Liver (tissue), 9 donors: ENCODE data around the gene FMC1. TPM values are rescaled to one million over a fixed set of nuclear protein-coding genes. Genes with fewer than 3 reads are reported as not detected.
"Not testable (repeated sequence)": the region's sequence is repeated elsewhere in the genome, so short reads cannot be mapped to it uniquely, and the experiment has no call there.

ENCODE experiments used
- DNase-seq: peaks from one replicate; pipeline ENCODE4 v3.0.0-alpha.2; 2017; ENCODE audit warnings: low spot score
- H3K27ac ChIP-seq, 2 donors: one replicate each; pipeline ENCODE4 v1.7.0; 2013; ENCODE audit warnings: inconsistent platforms in 2 of 2, low read length in 2 of 2, control low read depth in 1 of 2, low read depth in 1 of 2, mild to moderate bottlenecking in 1 of 2
- H3K27me3 ChIP-seq, 4 donors: one replicate each; pipeline versions ENCODE4 v1.6.1 to v1.7.0; 2013; ENCODE audit warnings: low read length in 3 of 4, inconsistent platforms in 1 of 4, mild to moderate bottlenecking in 1 of 4, moderate library complexity in 1 of 4; ENCODE audit not compliant: control insufficient read depth in 4 of 4, insufficient read depth in 4 of 4
- H3K36me3 ChIP-seq, 4 donors: one replicate each; pipeline versions ENCODE4 v1.6.1 to v1.7.0; 2013; ENCODE audit warnings: low read length in 3 of 4, mild to moderate bottlenecking in 3 of 4, low read depth in 1 of 4, moderate library complexity in 1 of 4; ENCODE audit not compliant: control insufficient read depth in 4 of 4, insufficient read depth in 3 of 4
- H3K4me1 ChIP-seq, 4 donors: one replicate each; pipeline versions ENCODE4 v1.6.1 to v1.7.0; 2013; ENCODE audit warnings: low read length in 3 of 4, mild to moderate bottlenecking in 3 of 4, moderate library complexity in 1 of 4; ENCODE audit not compliant: control insufficient read depth in 4 of 4, insufficient read depth in 4 of 4
- H3K4me3 ChIP-seq, 3 donors: one replicate each; pipeline versions ENCODE4 v1.6.1 to v1.7.0; 2013; ENCODE audit warnings: low read length in 3 of 3, control low read depth in 1 of 3, low read depth in 1 of 3, mild to moderate bottlenecking in 1 of 3
- H3K9ac ChIP-seq, 2 donors: one replicate each; pipeline ENCODE4 v1.7.0; 2013; ENCODE audit warnings: low read length in 2 of 2, mild to moderate bottlenecking in 2 of 2, moderate library complexity in 2 of 2, control low read depth in 1 of 2, low read depth in 1 of 2
- H3K9me3 ChIP-seq, 4 donors: one replicate each; pipeline versions ENCODE4 v1.6.1 to v1.7.0; 2013; ENCODE audit warnings: low read length in 3 of 4; ENCODE audit not compliant: control insufficient read depth in 4 of 4
- ATF3 ChIP-seq: IDR thresholded peaks from 2 replicates; pipeline ENCODE4 v1.6.1; 2016; ENCODE audit warnings: antibody characterized with exemption
- CTCF ChIP-seq: fragments of 150-350 bp; IDR thresholded peaks from 2 replicates; pipeline ENCODE4 v1.5.1; 2017; ENCODE audit warnings: improper control_type of control experiment, low read depth, low read length; ENCODE audit not compliant: missing input control
- EGR1 ChIP-seq, 2 donors: IDR thresholded peaks; 2 replicates each; pipeline ENCODE4 v1.6.1; 2016 to 2018; ENCODE audit warnings: antibody characterized with exemption in 2 of 2, low read depth in 2 of 2
- FOXA1 ChIP-seq: IDR thresholded peaks from 2 replicates; pipeline ENCODE4 v1.6.1; 2016; ENCODE audit warnings: antibody characterized with exemption
- FOXA2 ChIP-seq: IDR thresholded peaks from 2 replicates; pipeline ENCODE4 v1.6.1; 2016; ENCODE audit warnings: antibody characterized with exemption
- GABPA ChIP-seq, 2 donors: IDR thresholded peaks in 1 of 2; conservative IDR thresholded peaks in 1 of 2; 2 replicates each; pipeline ENCODE4 v1.6.1; 2016; ENCODE audit warnings: antibody characterized with exemption in 2 of 2, mild to moderate bottlenecking in 1 of 2, moderate library complexity in 1 of 2
- HNF4A ChIP-seq, 2 donors: conservative IDR thresholded peaks; 2 replicates each; pipeline ENCODE4 v1.6.1; 2016; ENCODE audit warnings: antibody characterized with exemption in 2 of 2, mild to moderate bottlenecking in 2 of 2
- HNF4G ChIP-seq: IDR thresholded peaks from 2 replicates; pipeline ENCODE4 v1.6.1; 2016; ENCODE audit warnings: antibody characterized with exemption
- JUND ChIP-seq, 2 donors: IDR thresholded peaks; 2 replicates each; pipeline ENCODE4 v1.6.1; 2016; ENCODE audit warnings: antibody characterized with exemption in 2 of 2
- MAX ChIP-seq: IDR thresholded peaks from 2 replicates; pipeline ENCODE4 v1.6.1; 2016; ENCODE audit warnings: antibody characterized with exemption
- NR2F2 ChIP-seq: IDR thresholded peaks from 2 replicates; pipeline ENCODE4 v1.6.1; 2016; ENCODE audit warnings: antibody characterized with exemption
- RXRA ChIP-seq, 2 donors: IDR thresholded peaks; 2 replicates each; pipeline ENCODE4 v1.6.1; 2017 to 2018; ENCODE audit warnings: antibody characterized with exemption in 2 of 2, mild to moderate bottlenecking in 1 of 2
- SP1 ChIP-seq: IDR thresholded peaks from 2 replicates; pipeline ENCODE4 v1.6.1; 2018; ENCODE audit warnings: antibody characterized with exemption, mild to moderate bottlenecking
- TAF1 ChIP-seq: conservative IDR thresholded peaks from 2 replicates; pipeline ENCODE4 v1.6.1; 2016; ENCODE audit warnings: antibody characterized with exemption, mild to moderate bottlenecking
- YY1 ChIP-seq: IDR thresholded peaks from 2 replicates; pipeline ENCODE4 v1.6.1; 2016; ENCODE audit warnings: antibody characterized with exemption, mild to moderate bottlenecking
- WGBS: extraction: QIAGEN DNeasy Blood & Tissue Kit; methylation state at CpG from one replicate; pipeline ENCODE4 v1.1.7; 2013; 5-methylcytosine and 5-hydroxymethylcytosine counted together
- polyA plus RNA-seq, 2 donors: library from polyadenylated mRNA; stranded (reverse) in 1 of 2; unstranded in 1 of 2; fragments of 200-250 nt in 1 of 2; fragments of >200 nt in 1 of 2; fragmentation: Nextera tagmentation in 1 of 2; extraction: Ambion mirVana in 1 of 2; gene quantifications; one replicate each; pipeline versions ENCODE4 v1.2.1 to v1.2.3, GENCODE V29; 2013 to 2015
- total RNA-seq, 2 donors: library from RNA; depleted of rRNA; stranded (reverse); fragments of >200 nt; gene quantifications; one replicate each; pipeline ENCODE4 v1.2.3, GENCODE V29; 2014
- donor health status: healthy.
- donor health status: healthy.
- donor health status: healthy.
- donor health status: healthy.
- donor health status: healthy.

FMC1 gene
- total and polyA plus RNA-seq, 4 donors: 5.5 to 76.3 (median 10.5) TPM

GRCh38 chr7:139355320-139355719 lies 14.2 kb downstream of the FMC1 start:
- no peak overlapping the region for H3K4me3 ChIP-seq
- H3K4me1 ChIP-seq: peaks cover 0 to 8% (median 2%) of the 10 kb centered on the region in 4 donors
- no peaks in the 10 kb centered on the region for H3K9me3 ChIP-seq
- H3K9ac ChIP-seq: no peak overlapping the region
- no peak overlapping the region for H3K27ac ChIP-seq
- DNase-seq: no peak
- peak; percentile 16 to 28 for TF ChIP-seq HNF4A (conservative IDR thresholded peaks at IDR 0.05)
- no peak for TF ChIP-seq YY1
- H3K27me3 ChIP-seq: no peaks in the 10 kb centered on the region
- 98% methylated on average over 1 of the region's 1 CpG for WGBS
- peaks cover 0 to 12% (median 3%) of the 10 kb centered on the region in 4 donors for H3K36me3 ChIP-seq

- Histone ChIP-seq H3K9ac (peak overlapping the region in 1 of 2 donors; percentile 95), H3K27ac (peak overlapping the region in 1 of 2 donors; percentile 100), H3K4me1 (peaks cover 7 to 29% (median 18%) of the 10 kb centered on the region in 4 donors)
- WGBS: 95% methylated on average over 27 of the region's 27 CpGs
- H3K9me3 ChIP-seq, H3K36me3 ChIP-seq, DNase-seq, H3K4me3 ChIP-seq, H3K27me3 ChIP-seq: not testable (repeated sequence)
Observed at GRCh38 chr7:139357729-139358506, 16.8 kb downstream of the FMC1 start.

- Histone ChIP-seq H3K27me3 (no peaks in the 10 kb centered on the region), H3K27ac (peak overlapping the region; percentile 97 to 100), H3K4me1 (peaks cover 8 to 32% (median 19%) of the 10 kb centered on the region in 4 donors), H3K36me3 (peaks cover 0 to 6% (median 0%) of the 10 kb centered on the region in 4 donors), H3K4me3 (peak overlapping the region; percentile 94 to 98 (median 96)), H3K9ac (peak overlapping the region; percentile 70 to 95), H3K9me3 (no peaks in the 10 kb centered on the region)
- no peak for TF ChIP-seq SP1
- peak in 1 of 2 donors; percentile 29 for TF ChIP-seq RXRA (IDR thresholded peaks at IDR 0.05)
- TF ChIP-seq HNF4A (conservative IDR thresholded peaks at IDR 0.05): no peak
- WGBS: 4% methylated on average over 39 of the region's 39 CpGs
- DNase-seq: no peak
Observed at GRCh38 chr7:139358541-139359365, 17.6 kb downstream of the FMC1 start.

- H3K4me1 ChIP-seq: peaks cover 8 to 32% (median 19%) of the 10 kb centered on the region in 4 donors
- peak; percentile 99 for DNase-seq
- H3K9me3 ChIP-seq: no peaks in the 10 kb centered on the region
- H3K27me3 ChIP-seq: no peaks in the 10 kb centered on the region
- peaks cover 0 to 9% (median 0%) of the 10 kb centered on the region in 4 donors for H3K36me3 ChIP-seq
- peak within 1 kb of the TSS; percentile 92 to 95 for H3K9ac ChIP-seq
- under 1% methylated on average over 98 of the region's 98 CpGs for WGBS
- peak within 1 kb of the TSS; percentile 94 to 98 (median 97) for H3K4me3 ChIP-seq
- peak within 1 kb of the TSS; percentile 97 to 100 for H3K27ac ChIP-seq
- TF ChIP-seq NR2F2: no peak
- peak in 1 of 2 donors; percentile 30 for TF ChIP-seq JUND (IDR thresholded peaks at IDR 0.05)
- TF ChIP-seq CTCF: no peak
- TF ChIP-seq FOXA2: no peak
- TF ChIP-seq RXRA (IDR thresholded peaks at IDR 0.05): peak in 1 of 2 donors; percentile 11
- no peak for TF ChIP-seq ATF3
- peak; percentile 91 for TF ChIP-seq TAF1
- peak; percentile 74 for TF ChIP-seq MAX
- TF ChIP-seq FOXA1: no peak
- TF ChIP-seq GABPA (IDR thresholded peaks at IDR 0.05 in 1 of 2, conservative IDR thresholded peaks at IDR 0.05 in 1 of 2): peak in 1 of 2 donors; percentile 65
- TF ChIP-seq EGR1 (IDR thresholded peaks at IDR 0.05; ENCODE audit: low read depth in 2 of 2): peak; percentile 17 to 32
- TF ChIP-seq SP1: peak; percentile 80
- TF ChIP-seq HNF4G: no peak
Observed at GRCh38 chr7:139359366-139360209, 18.5 kb downstream of the FMC1 start, which contains the start of gene LUC7L2. Gene LUC7L2, plus strand, starts transcription at chr7:139359894. Its CDS starts 368 bp downstream, at chr7:139360262.
